ENCODE measurements around the gene MYL10. TPM values are rescaled to one million over a fixed set of nuclear protein-coding genes. Genes with fewer than 3 reads are reported as not detected.

The MYL10 gene
- total RNA-seq, 4 donors from 2014 or later: not detected

DNA sequence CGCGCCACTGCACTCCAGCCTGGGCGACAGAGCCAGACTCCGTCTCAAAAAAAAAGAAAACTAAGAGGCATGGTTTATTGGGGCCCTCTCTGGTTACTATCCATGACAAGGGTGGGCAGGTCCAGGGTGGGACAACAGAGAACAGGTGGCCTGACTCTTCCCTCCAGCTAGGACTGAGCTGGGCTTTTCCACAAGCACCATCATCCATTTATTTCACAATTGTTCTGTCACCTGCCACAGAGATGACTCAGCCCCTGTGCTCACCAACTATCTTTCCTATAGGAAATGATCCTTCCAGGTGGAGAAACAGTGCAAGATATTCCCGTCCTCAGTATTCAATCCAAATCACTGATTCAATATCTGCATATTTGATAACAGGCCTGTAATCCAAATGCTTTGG lies 44.9 kb upstream of the MYL10 start:
- ATAC-seq (ENCODE audit: low FRiP score): no peak
- TF ChIP-seq CTCF (IDR thresholded peaks at IDR 0.05): no peak
- no peak for DNase-seq (ENCODE audit: low spot score)

- no peak for TF ChIP-seq CTCF (IDR thresholded peaks at IDR 0.05)
- no peak for DNase-seq (ENCODE audit: low spot score)
- no peak for ATAC-seq (ENCODE audit: low FRiP score)
These were observed 44.2 kb upstream of the MYL10 start for GRCh38 chr7:101673315-101673714.

DNA sequence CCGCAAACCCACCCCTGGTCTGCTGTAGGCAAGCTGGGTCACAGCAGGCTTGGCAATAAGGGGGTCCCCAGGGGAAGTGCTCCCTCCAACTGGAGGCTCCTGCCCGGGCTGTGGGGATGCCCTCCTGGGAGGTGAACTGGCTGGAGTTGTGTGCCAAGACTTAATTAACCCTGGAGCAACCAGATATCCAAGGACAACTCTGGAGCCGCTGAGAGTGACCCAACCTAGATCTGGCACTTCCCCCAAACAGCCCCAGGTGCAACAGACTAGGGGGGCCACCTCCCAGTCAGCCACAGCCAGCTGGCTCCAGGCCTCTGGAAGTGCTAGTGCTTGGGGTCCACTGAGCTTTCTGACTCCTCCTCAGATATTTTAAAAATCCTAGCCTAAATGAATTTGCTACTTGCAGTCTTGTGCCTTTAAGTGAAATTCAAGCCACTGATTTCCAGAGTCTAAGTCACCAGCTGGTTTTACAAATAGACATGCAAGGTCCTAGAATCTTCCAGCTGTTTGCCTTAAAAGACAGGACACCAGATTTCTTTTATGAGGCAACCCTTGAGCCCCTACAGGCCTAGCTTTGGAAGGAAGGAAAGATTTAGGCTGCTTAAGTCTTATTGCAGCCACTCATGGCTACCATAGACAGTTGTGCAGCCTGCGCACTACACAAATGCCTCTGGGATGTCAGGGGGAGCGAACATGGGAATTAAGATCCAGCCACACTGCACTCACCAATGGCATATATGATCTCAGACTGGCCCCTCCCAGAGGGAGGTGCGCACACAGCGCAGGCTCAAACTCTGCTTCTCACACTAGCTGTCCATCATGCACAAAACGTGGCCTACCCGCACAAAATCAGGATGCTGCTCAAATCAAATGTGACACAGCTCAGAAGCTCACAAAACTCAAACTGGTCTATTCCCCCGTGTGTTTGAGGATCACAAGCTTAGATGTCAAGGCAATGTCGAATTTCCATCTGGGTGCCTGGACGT lies 42.6 kb upstream of the MYL10 start:
- no peak for ATAC-seq (ENCODE audit: low FRiP score)
- no peak for TF ChIP-seq CTCF (IDR thresholded peaks at IDR 0.05)
- DNase-seq (ENCODE audit: low spot score): no peak

DNA sequence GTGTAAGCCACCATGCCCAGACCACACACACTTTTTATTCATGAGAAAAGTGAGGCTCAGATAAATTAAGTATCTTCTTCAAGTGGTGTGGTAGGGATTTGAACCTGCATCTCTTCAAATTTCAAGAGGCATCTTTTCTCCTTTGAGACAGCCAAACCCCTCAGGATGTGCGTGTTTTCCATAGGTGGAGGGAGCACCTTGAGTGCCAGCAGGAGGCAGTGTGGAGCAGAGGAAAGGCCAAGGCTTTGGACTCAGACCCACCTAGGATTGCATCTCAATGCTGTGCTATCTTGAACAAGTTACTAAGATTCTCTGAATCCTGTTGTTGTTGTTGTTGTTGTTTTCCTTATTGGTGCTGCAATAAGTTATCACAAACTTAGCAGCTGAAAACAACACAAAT lies 40.2 kb upstream of the MYL10 start:
- no peak for ATAC-seq (ENCODE audit: low FRiP score)
- TF ChIP-seq CTCF (IDR thresholded peaks at IDR 0.05): no peak

GRCh38 chr7:101668726-101669125 lies 39.6 kb upstream of the MYL10 start:
- no peak for TF ChIP-seq CTCF (IDR thresholded peaks at IDR 0.05)
- no peak for ATAC-seq (ENCODE audit: low FRiP score)
- DNase-seq (ENCODE audit: low spot score): no peak

More for the DNA sequence above, 40.2 kb upstream of the MYL10 start:
- DNase-seq (ENCODE audit: low spot score): no peak

GRCh38 chr7:101667920-101668319 lies 38.8 kb upstream of the MYL10 start:
- DNase-seq (ENCODE audit: low spot score) (no peak), ATAC-seq (ENCODE audit: low FRiP score) (no peak)
- no peak for TF ChIP-seq CTCF (IDR thresholded peaks at IDR 0.05)

GRCh38 chr7:101667399-101667798 lies 38.3 kb upstream of the MYL10 start:
- ATAC-seq (ENCODE audit: low FRiP score): no peak
- TF ChIP-seq CTCF (IDR thresholded peaks at IDR 0.05): no peak
- no peak for DNase-seq (ENCODE audit: low spot score)
